GM12891 (cell line): ENCODE data around the gene P4HB. TPM values are rescaled to one million over a fixed set of nuclear protein-coding genes. Genes with fewer than 3 reads are reported as not detected.

Experiments used
- DNase-seq: peaks from one replicate; pipeline ENCODE4 v3.0.0; 2011; ENCODE audit warnings: low spot score; ENCODE audit not compliant: insufficient read length
- FAIRE-seq: peaks from 2 replicates; lab custom pipeline; 2011; peaks lifted over from hg19 to GRCh38; lab: Jason Lieb, UNC
- PAX5 ChIP-seq: IDR thresholded peaks from 2 replicates; pipeline ENCODE4 v1.6.1; 2011; ENCODE audit warnings: low read length, moderate library complexity, mild to moderate bottlenecking; ENCODE audit not compliant: insufficient read depth, severe bottlenecking
- POLR2A ChIP-seq: IDR thresholded peaks from 2 replicates; pipeline ENCODE4 v1.6.1; 2011; ENCODE audit warnings: low read depth, low read length, control low read depth
- POLR2AphosphoS5 ChIP-seq: IDR thresholded peaks from 2 replicates; pipeline ENCODE4 v1.6.1; 2011; ENCODE audit warnings: low read depth, low read length, control low read depth
- POU2F2 ChIP-seq: IDR thresholded peaks from 2 replicates; pipeline ENCODE4 v1.6.1; 2011; ENCODE audit warnings: low read depth, mild to moderate bottlenecking, control low read depth, low read length, moderate library complexity
- SPI1 ChIP-seq: IDR thresholded peaks from 2 replicates; pipeline ENCODE4 v1.6.1; 2011; ENCODE audit warnings: low read depth, low read length, control low read depth
- TAF1 ChIP-seq: IDR thresholded peaks from 2 replicates; pipeline ENCODE4 v1.6.1; 2011; ENCODE audit warnings: low read depth, low read length, control low read depth
- polyA plus RNA-seq: library from polyadenylated mRNA; unstranded; fragments of >200 nt; gene quantifications from one replicate; pipeline ENCODE4 v1.2.1, GENCODE V29; 2012; ENCODE audit warnings: low read depth, missing spikeins, inconsistent platforms; ENCODE audit not compliant: missing spikeins

The P4HB gene
- 414 TPM for polyA plus RNA-seq

DNA sequence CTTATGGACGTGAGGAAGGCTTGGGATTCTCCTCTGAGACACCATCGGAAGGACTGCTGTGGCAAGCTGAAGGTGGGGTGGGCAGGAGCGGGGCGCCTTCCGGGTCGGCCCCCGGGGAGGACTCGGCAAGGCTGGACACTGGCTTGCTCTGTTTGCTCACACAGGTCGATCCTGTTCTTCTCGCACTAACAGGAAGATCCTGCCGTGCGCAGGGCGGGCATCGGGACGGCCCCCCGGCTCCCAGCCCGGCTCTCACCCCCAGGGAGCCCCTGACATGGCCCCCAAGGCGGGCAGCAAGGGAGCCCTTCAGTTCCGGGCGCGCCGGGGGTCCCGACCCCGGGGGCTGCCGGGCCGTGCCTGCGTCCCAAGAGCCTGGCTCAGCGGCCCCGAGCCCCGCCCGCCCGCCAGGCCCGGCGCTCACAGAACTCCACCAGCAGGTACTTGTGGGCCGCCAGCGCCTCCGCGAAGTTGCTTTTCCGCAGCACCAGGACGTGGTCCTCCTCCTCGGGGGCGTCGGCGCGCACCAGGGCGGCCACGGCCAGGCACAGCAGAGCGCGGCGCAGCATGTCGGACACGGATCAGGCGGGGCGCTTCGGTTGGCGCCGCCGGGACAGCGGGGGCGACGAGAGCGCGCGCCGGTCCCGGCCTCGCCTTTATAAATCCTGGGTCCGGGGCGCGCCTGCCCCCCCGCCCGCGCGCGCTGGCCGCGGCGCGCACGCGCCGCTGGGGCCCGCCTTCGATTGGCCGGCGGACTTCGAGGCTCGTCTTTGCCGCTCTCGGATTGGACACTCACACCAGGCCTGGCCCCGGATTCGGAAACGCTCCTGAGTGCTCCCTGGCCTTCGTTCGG is at the start of gene P4HB:
P4HB (minus strand) TSS at position 630 of the 850 bp plus-strand sequence; CDS start at position 566, 64 bp downstream.
- FAIRE-seq: no peak
- TF ChIP-seq PAX5 (no peak), POLR2AphosphoS5 (peak; percentile 94), SPI1 (no peak), POLR2A (peak; percentile 94), POU2F2 (no peak; the same call in none of the 2 replicates), TAF1 (peak; percentile 70)
- no peak for DNase-seq

DNA sequence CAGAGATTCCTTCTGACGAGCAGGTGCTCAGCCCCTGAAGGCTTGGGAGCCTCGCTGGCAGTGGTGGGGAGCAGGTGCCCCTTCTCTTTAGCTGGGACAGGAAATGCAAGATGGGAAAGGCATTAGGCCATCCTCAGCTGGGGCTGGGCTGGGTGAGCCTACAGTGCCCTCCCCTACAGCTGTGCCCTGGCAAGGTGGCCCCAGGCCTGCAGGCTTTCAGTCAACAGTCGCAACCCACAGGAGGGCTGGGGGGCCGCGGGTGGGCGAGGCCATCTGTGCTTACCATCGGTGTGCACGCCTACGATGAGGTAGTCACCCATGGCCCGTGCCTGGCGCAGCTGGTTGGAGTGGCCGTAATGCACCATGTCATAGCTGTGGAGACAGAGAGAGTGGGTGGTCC is 48.9 kb upstream of the P4HB start:
- TF ChIP-seq TAF1 (no peak), POLR2A (no peak), SPI1 (no peak), POLR2AphosphoS5 (no peak), POU2F2 (no peak)
- DNase-seq: no peak
- no peak for FAIRE-seq

DNA sequence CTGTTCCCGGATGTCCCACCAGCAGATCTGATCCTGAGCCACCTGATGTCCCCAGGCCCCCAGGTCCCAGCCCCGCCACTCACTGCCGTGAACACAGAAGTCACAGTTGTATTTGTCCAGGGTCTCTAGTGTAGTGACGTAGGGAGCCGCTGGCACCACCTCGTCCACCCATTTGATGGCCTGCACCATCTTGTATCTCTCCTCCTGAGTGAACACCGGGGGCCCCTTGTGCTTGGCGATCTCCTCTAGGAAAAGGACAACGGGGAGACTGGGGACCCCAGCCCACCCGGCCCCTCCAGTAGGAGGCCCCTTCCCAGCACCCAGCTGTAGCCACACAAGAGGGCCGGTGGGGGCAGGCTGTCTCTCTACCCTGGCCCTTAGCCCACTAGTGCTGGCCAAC is 48.5 kb upstream of the P4HB start:
- DNase-seq: no peak
- TF ChIP-seq TAF1: no peak
- TF ChIP-seq POLR2A: no peak
- TF ChIP-seq POLR2AphosphoS5: no peak
- no peak for TF ChIP-seq SPI1
- no peak for TF ChIP-seq PAX5
- TF ChIP-seq POU2F2: no peak
- no peak for FAIRE-seq

DNA sequence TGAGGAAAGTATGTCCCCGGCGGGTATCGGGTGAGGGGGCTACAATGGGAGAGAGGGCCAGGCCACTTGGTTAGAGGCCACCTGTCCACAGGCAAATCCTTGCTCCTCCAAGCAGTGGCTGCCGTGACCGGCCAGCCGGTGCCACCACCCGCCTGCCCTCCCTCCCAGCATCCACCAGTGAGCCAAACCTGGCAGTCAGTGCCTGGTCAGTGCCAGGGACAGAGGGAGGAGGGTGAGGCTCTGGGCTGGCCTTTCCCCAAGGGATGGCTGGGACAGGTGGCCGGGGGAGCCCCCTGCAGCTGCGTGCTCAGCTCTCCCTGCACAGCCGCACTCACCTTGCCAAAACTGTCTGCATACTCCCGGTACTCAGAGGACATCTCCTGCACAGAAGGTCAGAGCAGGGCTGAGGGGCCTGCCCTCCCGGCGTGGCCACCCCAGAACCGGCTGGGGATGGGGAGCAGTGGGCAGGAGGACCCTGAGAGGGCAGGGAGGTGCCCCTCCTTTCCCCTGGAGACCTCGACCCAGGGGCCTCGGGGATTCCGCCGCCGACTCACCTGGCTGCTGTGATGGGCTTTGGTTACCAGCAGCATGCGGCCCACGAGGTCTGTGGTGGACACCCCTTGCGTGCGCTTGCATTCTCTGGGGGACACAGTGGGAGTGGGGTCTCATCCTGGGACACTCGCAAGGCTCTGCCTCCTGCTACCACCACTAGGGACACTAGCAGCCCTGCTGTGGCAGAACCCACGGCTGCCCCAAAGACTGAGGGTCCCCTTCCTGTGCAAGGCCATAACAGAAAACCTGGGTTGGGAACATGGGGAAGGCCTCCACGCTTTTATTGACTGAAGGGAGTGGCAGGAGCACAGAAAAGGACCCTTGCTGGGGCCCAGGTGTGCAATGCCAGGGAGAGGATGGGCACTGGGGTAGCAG is 47.1 kb upstream of the P4HB start:
- FAIRE-seq (no peak), DNase-seq (no peak)
- TF ChIP-seq SPI1 (no peak), POLR2A (no peak), TAF1 (no peak), POU2F2 (no peak), POLR2AphosphoS5 (no peak), PAX5 (no peak)

DNA sequence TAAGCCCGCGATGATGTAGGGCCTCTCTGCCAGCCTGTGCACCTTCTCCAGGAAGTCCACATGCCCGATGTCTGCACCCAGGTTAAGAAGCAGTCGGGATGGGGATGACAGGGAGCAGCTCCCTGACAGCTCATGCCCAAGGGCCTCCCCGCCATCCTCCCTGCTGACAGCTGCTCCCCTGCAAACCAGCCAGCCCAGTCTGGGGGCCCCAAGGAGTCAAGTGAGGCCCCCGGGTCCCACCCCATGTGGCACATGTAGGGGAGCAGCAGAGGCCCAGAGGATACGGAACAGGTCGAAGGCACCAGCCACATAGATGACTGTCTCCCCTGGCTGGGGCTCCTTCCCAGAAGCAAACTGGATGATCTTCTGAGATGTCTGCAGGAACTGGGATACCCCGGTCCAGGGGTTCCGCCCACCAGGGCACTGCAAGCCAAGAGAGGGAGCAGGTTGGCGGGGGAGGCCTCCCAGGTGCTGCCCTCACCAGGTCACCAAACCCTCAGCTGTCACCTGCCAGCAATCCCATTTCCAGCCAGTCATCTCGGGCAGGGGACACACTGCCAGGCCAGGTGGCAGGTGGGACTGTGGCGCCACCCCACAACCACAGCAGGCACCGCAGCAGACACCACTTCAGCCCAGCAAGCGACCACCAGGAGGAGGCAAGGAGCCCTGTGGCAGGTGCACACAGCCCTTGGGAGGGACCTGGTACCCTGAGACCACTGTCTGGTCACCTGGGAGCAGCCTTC is 46.3 kb upstream of the P4HB start:
- TF ChIP-seq POLR2A: no peak
- TF ChIP-seq SPI1: no peak
- no peak for TF ChIP-seq TAF1
- no peak for FAIRE-seq
- DNase-seq: no peak

DNA sequence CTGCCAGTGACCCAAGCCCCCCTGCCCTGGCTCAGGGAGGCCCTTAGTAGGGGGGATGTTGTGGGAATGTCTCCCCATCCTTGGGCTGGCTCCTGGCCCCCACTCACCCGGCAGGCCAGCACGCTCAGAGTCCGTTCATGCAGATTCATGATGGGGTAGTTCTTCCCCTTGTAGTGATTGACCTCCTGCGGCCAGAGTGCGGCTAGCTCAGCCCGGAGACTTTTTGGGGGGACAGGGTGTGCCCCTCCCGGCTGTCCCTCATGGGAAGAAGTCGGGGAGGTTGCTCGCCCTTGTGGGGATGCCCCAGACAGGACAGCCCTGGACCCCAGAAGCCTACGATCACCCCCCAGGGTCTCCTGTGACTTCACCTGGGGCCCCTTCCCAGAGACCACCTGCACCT is 45.7 kb upstream of the P4HB start:
- FAIRE-seq (no peak), DNase-seq (no peak)
- TF ChIP-seq TAF1 (no peak), PAX5 (no peak), SPI1 (no peak), POU2F2 (no peak)

DNA sequence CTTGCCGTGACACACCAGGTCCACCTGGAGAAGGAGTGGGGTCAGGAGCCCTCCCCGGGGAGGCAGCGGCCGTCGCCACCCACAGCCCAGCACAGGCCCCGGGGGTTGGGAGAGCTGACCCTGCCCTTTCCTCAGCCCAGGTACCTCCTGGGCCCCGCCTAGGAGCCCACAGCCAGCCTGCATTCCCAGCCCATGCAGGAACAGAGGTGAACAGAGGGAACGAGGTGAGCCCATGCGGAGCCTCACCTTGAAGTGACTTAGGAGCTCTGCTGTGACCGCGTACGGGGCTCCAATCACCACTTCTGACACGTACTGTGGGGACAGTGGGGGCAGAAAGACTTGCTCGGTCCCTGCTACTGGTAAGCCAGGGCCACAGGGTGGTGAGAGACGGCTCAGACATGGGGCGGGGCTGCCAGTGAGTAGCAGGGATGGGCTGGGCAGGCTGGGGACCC is 45.1 kb upstream of the P4HB start:
- DNase-seq (no peak), FAIRE-seq (no peak)
- no peak for TF ChIP-seq SPI1
- no peak for TF ChIP-seq PAX5
- TF ChIP-seq TAF1: no peak
- TF ChIP-seq POLR2A: no peak
- TF ChIP-seq POLR2AphosphoS5: no peak
- no peak for TF ChIP-seq POU2F2

DNA sequence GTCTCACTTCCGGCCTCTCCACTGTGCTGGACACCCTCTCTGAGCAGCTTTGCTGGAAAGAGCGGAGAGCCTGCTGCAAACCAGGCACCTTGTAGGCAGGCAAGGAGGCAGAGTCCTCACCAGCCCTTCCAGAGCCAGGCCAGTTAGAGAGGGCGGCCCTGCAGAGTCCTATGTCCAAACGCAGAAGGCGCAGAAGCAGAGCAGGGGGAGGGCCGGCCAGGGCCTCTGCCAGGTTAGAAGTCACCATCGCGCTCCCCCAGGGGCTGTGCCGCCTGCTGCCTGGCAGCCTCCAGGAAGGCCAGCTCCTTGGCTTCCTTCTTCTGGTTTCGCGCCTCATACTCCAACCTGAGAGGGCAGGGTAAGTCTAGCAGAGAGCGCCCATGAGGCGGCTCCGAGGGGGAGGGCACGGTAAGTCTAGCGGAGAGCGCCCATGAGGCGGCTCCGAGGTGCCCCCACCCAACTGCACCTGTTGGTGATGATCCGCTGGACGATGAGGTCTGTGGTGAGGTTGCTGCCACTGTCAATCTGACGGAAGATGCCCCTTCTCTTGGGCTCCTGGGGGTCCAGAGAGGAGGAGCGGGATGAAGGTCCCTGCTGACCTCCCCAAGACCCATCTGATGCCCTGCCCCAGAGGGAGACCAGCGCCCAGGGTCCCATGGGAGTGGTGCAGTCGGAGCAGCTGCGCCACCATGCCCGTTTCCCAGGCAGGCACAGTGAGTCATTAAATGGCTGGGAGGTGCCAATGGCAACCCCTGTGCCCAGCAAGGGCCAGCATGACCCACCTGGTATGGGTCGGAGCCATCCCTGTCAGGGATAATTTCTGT is 44.5 kb upstream of the P4HB start:
- FAIRE-seq (no peak), DNase-seq (no peak)
- TF ChIP-seq SPI1 (no peak), TAF1 (no peak), POLR2AphosphoS5 (no peak), POU2F2 (no peak), POLR2A (no peak), PAX5 (no peak)
